Stimulated activated CD8-positive, alpha-beta memory T cell treated with anti-CD3 and anti-CD28 coated beads, Interleukin-12 subunit alpha, Interleukin-12 subunit beta, amount 100 ng/mL, for 24 hours (primary cell): ENCODE data around the gene PRDX3.

Experiments
- DNase-seq: peaks from one replicate; pipeline ENCODE4 v3.0.0-alpha.2; 2020; ENCODE audit errors: extremely low read depth

Gene PRDX3

GRCh38 chr10:119129721-119130120 is 48.9 kb downstream of the PRDX3 start:
- no peak for DNase-seq

DNA sequence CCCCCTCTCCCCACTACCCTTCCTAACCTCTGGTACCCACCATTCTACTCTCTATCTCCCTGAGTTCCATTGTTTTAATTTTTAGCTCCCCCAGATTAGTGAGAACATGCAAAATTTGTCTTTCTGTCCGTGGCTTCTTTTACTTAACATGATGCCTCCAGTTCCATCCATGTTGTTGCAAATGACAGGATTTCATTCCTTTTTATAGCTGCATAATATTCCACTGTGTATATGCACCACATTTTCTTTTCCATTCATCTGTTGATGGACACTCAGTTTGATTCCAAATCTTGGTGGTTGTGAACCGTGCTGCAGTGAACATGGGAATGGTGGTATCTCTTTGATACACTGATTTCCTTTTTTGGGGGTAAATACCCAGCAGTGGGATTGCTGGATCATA is 52.7 kb downstream of the PRDX3 start:
- DNase-seq, result no peak

- DNase-seq, result no peak
These were observed 57.7 kb downstream of the PRDX3 start for GRCh38 chr10:119120875-119121274.

- DNase-seq, result no peak
These were observed 58.2 kb downstream of the PRDX3 start for GRCh38 chr10:119120413-119120867.

GRCh38 chr10:119119400-119119799 is 59.2 kb downstream of the PRDX3 start:
- DNase-seq, result no peak

GRCh38 chr10:119118231-119118630 is 60.4 kb downstream of the PRDX3 start:
- DNase-seq, result no peak
